ENCODE results near the gene ALDH1L2.
A peak's percentile ranks its signal among the peaks of the same experiment; 100 is the strongest.
"Not testable (repeated sequence)": the region's sequence is repeated elsewhere in the genome, so short reads cannot be mapped to it uniquely, and the experiment has no call there.

ALDH1L2 gene

DNA sequence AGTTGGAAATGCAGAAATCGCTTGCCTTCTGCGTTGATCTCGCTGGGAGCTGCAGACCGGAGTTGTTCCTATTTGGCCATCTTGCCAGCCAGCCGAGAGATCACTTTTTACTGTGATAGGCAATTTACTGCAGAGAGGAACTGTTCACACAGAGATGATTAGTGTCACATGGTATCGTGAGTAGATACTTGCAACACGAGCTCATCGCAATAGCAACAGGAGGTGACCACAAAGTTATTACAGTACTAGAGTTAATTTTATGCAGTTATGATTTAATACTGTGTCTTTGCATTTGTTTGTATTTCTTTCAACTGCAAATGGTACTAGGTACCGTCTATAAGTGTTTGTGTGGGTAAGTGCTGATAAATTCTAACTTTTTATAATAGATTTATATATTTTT is 70.4 kb downstream of the ALDH1L2 start:
- Histone ChIP-seq H3K27me3 (ENCODE audit: low read depth) (no peaks in the 10 kb centered on the region), H3K4me1 (peaks cover 3% of the 10 kb centered on the region), H3K36me3 (replicated peaks) (peaks cover 8% of the 10 kb centered on the region), H3K4me3 (no peak overlapping the region), H3K9me3 (no peaks in the 10 kb centered on the region)
- in situ Hi-C loops (cut with MboI; ENCODE audit: low sequenced_read_pairs), result no loop called here
- DNase-seq (ENCODE audit: low spot score in 2 of 2), result no peak

DNA sequence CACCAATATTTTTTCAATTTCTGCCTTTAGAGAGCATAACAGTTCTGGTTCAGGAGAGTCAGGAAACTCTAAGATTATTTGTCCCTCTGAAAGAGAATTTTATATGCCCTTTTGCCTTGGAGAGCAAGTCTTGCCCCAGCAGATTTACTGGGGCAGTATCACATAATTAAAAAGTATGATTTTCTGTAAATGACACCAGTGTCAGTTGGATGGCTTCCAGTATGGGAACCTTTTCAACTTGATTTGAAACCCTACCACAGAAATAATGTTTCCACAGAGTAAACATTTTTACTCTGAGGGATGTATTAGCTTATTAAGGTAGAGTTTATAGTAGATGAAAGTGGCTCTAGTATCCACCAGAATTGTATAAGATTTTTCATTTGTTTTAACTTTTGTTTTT is 82.8 kb downstream of the ALDH1L2 start:
- no peak for DNase-seq (ENCODE audit: low spot score in 2 of 2)
- in situ Hi-C loops (cut with MboI; ENCODE audit: low sequenced_read_pairs), result no loop called here

DNA sequence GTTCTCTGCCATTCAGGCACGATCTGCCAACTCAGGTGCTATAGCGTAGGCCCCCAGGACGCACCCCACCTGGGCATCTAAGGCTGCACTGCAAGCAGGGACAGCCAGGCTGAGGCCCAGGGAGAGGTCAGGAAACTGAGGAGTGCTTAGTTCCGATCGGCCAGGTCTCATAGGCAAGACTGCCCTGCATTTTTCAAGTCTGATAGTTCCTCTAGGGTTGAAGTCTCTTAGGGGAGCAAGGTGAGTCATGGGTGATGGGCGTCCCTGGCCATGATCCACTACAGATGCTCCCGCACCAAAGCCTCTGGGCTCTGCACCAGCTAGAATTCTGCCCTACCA is 84.9 kb downstream of the ALDH1L2 start:
- Histone ChIP-seq H3K27me3 (ENCODE audit: low read depth) (no peaks in the 10 kb centered on the region), H3K4me3 (no peak overlapping the region), H3K4me1 (no peaks in the 10 kb centered on the region), H3K9me3 (no peaks in the 10 kb centered on the region), H3K36me3 (replicated peaks) (peaks cover 76% of the 10 kb centered on the region)
- DNase-seq (ENCODE audit: low spot score in 2 of 2), result no peak
- in situ Hi-C loops (cut with MboI; ENCODE audit: low sequenced_read_pairs), result no loop called here

More for the DNA sequence above, 82.8 kb downstream of the ALDH1L2 start:
- Histone ChIP-seq H3K4me3 (no peak overlapping the region), H3K36me3 (replicated peaks) (peaks cover 76% of the 10 kb centered on the region), H3K27me3 (ENCODE audit: low read depth) (no peaks in the 10 kb centered on the region), H3K9me3 (no peaks in the 10 kb centered on the region), H3K4me1 (no peaks in the 10 kb centered on the region)

DNA sequence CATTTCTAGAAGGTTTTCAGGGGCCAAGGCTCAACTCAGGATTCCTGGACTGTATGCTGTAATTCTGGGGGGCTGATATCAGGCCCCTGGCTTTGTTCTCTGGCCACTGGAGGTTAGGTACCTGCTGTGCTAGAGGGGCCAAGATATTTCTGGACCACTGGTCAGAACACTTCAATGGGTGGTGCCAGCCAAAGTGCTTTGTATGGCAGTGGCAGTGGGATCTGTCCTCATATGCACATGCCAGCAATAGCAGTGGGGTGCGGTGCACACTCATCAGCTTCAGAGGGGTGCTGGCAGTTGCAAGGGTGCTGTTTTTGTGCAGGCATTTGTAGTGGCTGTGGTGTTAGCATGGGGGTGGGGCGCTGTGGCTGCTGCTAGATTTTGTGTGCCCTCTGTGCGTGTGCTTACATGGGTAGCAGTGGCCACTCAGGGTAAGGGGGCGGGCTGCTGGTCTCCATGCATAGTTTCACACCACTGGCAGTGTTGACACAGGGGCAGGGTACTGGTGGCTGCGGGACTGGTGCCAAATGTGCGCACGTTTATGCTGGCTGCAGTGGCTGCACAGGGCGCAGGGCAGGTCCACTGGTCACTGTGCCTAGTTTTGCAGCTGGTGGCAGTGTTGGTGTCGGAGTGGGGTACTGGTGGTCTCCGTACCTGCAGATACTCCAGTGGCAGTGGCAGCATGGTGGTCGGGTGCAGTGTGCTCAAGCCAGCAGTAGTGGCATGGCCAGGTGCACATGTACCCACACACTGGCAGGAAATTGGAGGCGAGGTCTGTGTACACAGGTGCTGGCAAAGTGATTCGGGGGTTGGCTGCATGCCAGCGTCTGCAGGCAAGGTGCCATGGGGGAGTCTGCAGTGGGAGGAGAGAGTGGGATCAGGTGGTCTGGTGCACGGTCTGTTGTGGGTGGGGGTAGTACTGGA is 85.6 kb downstream of the ALDH1L2 start:
- Histone ChIP-seq H3K9me3 (no peaks in the 10 kb centered on the region), H3K4me3 (no peak overlapping the region), H3K27me3 (ENCODE audit: low read depth) (no peaks in the 10 kb centered on the region), H3K36me3 (replicated peaks) (peaks cover 76% of the 10 kb centered on the region), H3K4me1 (no peaks in the 10 kb centered on the region)
- in situ Hi-C loops (cut with MboI; ENCODE audit: low sequenced_read_pairs), result no loop called here
- DNase-seq (ENCODE audit: low spot score in 2 of 2), result no peak

DNA sequence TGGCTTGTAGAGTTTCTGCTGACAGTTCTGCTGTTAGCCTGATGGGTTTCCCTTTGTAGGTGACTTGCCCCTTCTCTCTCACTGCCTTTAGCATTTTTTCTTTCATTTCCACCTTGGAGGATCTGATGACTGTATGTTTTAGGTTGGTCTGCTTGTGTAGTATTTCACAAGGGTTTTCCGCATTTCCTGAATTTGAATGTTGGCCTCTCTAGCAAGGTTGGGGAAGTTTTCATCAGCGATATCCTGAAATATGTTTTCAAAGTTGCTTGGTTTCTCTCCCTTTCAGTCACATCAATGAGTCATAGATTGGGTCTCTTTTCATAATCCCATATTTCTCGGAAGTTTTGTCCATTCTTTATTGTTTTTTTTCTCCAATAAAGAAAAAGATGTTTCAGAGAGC is 86.7 kb downstream of the ALDH1L2 start:
- no peak for DNase-seq (ENCODE audit: low spot score in 2 of 2)
- Histone ChIP-seq H3K27me3 (ENCODE audit: low read depth) (no peaks in the 10 kb centered on the region), H3K9me3 (no peaks in the 10 kb centered on the region), H3K4me3 (no peak overlapping the region), H3K36me3 (replicated peaks) (peaks cover 74% of the 10 kb centered on the region), H3K4me1 (no peaks in the 10 kb centered on the region)
- in situ Hi-C loops (cut with MboI; ENCODE audit: low sequenced_read_pairs), result no loop called here

DNA sequence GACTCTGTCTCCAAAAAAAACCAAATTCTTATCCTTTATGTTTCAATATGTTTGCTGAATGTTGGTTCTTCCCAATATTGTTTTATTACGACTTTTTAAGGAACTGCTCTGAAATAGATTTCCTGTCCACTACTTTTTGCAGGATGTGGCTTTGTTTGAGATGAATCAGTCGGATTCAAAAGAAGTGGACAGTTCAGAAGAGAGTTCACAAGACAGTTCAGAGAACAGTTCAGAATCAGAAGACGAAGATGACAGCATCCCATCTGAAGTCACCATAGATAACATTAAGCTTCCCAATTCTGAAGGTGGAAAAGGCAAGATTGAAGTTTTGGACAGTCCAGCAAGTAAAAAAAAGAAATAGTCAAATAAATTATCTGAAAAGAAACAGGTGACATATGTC is 89.9 kb downstream of the ALDH1L2 start:
- no peaks in the 10 kb centered on the region for H3K4me1 ChIP-seq
- no peak overlapping the region for H3K4me3 ChIP-seq
- no peaks in the 10 kb centered on the region for H3K9me3 ChIP-seq
- no peaks in the 10 kb centered on the region for H3K27me3 ChIP-seq (ENCODE audit: low read depth)
- in situ Hi-C loops (cut with MboI; ENCODE audit: low sequenced_read_pairs), result no loop called here
- H3K36me3 ChIP-seq (replicated peaks), result peaks cover 71% of the 10 kb centered on the region
- DNase-seq (ENCODE audit: low spot score in 2 of 2), result no peak

DNA sequence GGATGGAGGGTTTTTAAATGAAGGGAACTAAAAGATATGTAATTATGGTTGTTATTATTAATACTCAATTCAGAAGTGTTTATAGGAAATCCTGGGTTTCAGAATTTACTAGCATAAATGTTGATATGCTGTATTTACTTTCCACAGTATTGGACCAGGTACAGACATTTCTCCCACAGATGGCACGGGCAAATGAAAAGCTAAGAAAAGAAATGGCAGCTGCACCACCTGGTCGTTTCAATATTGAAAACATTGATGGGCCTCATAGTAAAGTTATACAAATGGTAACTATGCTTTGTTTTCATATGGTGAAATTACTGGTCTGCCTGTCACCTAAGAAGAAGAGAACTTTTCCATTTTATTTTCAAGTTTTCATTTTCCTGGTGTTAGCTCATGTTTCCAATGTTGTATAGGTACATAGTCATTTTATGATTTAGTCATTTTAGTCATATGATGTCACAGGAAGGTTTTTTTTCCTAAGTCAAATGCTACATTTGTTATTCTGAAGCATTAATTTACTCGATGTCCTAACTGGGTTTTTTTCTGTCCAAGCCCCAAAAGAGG is 92.6 kb downstream of the ALDH1L2 start:
- in situ Hi-C loops (cut with MboI; ENCODE audit: low sequenced_read_pairs), result no loop called here
- peaks cover 9% of the 10 kb centered on the region for H3K4me1 ChIP-seq

DNA sequence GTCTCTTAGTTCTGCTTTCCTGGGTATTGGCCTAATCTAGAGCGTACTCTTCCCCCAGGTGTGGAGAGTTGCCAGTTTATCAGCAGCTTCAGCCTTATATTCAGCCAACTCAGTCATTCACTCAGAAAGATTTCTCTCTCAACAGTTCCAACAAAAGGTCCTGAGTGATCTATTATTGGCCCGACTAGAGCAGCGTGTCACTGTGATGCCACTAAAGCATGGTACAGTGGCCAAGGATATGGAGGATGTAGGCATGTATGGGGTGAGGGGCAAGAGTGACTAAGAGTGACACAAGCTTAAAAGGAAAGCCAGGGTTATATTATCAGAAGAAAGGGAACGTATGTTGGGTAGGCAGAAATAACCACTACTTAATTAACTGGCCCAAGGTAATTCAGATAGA is 93.3 kb downstream of the ALDH1L2 start:
- no peak for DNase-seq (ENCODE audit: low spot score in 2 of 2)
- Histone ChIP-seq H3K36me3 (replicated peaks) (peaks cover 62% of the 10 kb centered on the region), H3K27me3 (ENCODE audit: low read depth) (no peaks in the 10 kb centered on the region), H3K4me3 (no peak overlapping the region), H3K9me3 (no peaks in the 10 kb centered on the region), H3K4me1 (peaks cover 9% of the 10 kb centered on the region)
- in situ Hi-C loops (cut with MboI; ENCODE audit: low sequenced_read_pairs), result no loop called here

More for the DNA sequence above, 92.6 kb downstream of the ALDH1L2 start:
- Histone ChIP-seq H3K9me3 (no peaks in the 10 kb centered on the region), H3K27me3 (ENCODE audit: low read depth) (no peaks in the 10 kb centered on the region), H3K4me3 (no peak overlapping the region), H3K36me3 (replicated peaks) (peaks cover 66% of the 10 kb centered on the region)
- DNase-seq (ENCODE audit: low spot score in 2 of 2), result no peak

DNA sequence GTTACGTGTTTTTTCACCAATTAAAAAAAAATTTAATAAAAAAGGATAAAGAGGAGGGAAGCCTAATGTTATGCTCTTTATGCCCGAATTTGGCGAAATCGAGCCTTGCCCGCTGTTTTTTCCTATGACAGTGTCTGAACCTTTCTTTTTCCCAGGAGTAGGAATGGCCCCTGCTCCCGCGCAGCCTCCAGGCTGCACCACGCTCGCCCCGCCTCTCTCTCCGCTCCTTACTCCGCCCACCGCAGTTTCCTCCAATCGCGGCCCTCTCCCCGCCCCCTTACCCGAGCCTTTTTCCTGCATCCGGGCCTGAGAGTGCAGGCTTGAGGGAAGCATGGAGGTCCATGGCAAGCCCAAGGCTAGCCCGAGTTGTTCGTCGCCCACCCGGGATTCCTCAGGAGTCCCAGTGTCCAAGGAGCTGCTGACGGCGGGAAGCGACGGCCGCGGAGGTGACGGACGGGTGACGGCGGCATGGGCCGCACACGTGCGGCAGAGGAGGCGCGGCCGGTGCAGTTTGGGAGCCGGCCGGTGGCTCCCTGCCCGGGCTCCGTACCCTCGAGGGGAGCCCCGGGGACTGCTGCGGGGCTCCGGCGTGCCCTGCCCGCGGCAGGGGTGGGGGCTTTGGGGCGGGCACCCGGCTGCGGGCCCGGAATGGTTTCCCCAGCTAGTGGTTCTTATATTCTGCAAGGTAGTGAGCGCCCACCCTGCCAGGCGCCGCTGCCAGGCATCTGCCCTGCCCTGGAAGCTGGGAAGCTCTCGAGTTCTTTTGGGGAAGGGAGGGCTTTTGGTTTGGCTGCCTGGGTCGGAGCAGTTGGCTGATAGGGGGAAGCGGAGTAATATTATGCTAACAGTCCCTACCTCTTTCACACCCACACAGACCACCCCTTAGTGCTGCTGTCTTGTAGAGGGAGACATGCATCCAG is 98.0 kb downstream of the ALDH1L2 start, which contains the start of gene NOPCHAP1:
NOPCHAP1 (plus strand) TSS at position 295 of the 920 bp plus-strand sequence; CDS start at position 332, 37 bp downstream.
- no peaks in the 10 kb centered on the region for H3K9me3 ChIP-seq
- in situ Hi-C loops (cut with MboI; ENCODE audit: low sequenced_read_pairs), result no loop called here
- no peaks in the 10 kb centered on the region for H3K27me3 ChIP-seq (ENCODE audit: low read depth)

DNA sequence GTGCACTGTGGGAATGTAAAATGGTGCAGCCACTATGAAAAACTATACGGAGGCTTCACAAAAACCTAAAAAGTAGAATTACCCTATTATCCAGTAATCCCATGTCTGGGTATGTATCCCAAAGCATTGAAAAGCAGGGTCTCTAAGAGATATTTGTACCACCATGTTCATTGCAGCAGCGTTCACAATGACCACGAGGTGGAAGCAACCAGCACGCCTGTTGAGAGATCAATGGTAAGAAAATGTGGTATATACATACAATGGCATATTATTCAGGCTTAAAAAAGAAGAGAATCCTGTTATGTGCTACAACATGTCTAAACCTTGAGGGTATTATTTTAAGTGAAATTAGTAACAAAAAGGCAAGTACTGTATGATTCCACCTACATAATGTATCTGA is 99.1 kb downstream of the ALDH1L2 start:
- Histone ChIP-seq H3K36me3 (replicated peaks) (peaks cover 19% of the 10 kb centered on the region), H3K9me3 (no peaks in the 10 kb centered on the region), H3K4me3 (no peak overlapping the region), H3K4me1 (peaks cover 12% of the 10 kb centered on the region), H3K27me3 (ENCODE audit: low read depth) (no peaks in the 10 kb centered on the region)
- in situ Hi-C loops (cut with MboI; ENCODE audit: low sequenced_read_pairs), result no loop called here
- DNase-seq (ENCODE audit: low spot score in 2 of 2), result no peak

More for the DNA sequence above, 98.0 kb downstream of the ALDH1L2 start, which contains the start of gene NOPCHAP1:
- peaks cover 12% of the 10 kb centered on the region for H3K4me1 ChIP-seq
- DNase-seq (ENCODE audit: low spot score in 2 of 2), result peak; percentile 92 to 98
- peaks cover 28% of the 10 kb centered on the region for H3K36me3 ChIP-seq (replicated peaks)
- peak within 1 kb of the TSS; percentile 75 for H3K4me3 ChIP-seq

DNA sequence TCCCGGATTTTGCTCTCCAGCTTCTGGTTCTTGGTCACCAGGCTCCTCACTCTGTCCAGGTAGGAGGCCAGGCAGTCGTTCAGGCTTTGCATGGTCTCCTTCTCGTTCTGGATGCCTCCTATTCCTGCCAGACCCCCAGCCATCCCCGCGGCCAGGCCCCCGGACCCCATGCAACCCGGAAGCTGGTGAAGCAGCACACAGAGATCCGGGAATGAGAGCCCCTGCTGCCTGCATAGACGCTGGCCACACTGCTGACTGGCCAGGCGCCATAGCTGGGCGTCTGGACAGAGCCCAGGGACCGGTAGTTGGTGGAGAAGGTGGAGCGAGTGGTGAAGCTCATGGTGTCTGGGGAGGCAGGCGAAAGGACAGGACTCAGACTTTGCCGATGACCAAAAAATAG is 106.6 kb downstream of the ALDH1L2 start:
- H3K36me3 ChIP-seq (replicated peaks); H3K4me1 ChIP-seq; H3K27me3 ChIP-seq (ENCODE audit: low read depth); DNase-seq (ENCODE audit: low spot score in 2 of 2); H3K4me3 ChIP-seq; in situ Hi-C loops (cut with MboI; ENCODE audit: low sequenced_read_pairs); H3K9me3 ChIP-seq: not testable (repeated sequence)

DNA sequence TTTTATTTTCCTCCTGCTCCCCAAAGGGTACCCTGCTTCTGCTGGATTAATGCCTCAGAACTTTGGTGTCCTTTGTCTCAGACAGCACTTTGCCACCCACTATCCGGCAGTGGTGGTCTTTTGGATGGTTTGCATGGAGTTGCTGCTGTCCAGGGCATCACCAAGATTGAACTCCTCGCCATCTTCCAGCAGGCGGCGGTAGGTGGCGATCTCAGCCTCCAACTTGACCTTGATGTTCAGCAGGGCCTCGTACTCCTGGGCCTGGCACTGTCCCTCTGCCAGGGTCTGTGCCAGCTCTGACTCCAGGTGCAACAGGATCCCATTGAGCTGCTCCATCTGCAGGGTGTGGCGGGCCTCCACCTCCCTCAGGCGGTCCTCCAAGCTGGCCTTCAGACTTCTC is 107.6 kb downstream of the ALDH1L2 start:
- no peaks in the 10 kb centered on the region for H3K4me1 ChIP-seq
- DNase-seq (ENCODE audit: low spot score in 2 of 2), result no peak
- no peaks in the 10 kb centered on the region for H3K9me3 ChIP-seq
- in situ Hi-C loops (cut with MboI; ENCODE audit: low sequenced_read_pairs), result no loop called here
- no peak overlapping the region for H3K4me3 ChIP-seq
- H3K27me3 ChIP-seq (ENCODE audit: low read depth), result no peaks in the 10 kb centered on the region
- no peaks in the 10 kb centered on the region for H3K36me3 ChIP-seq (replicated peaks)

DNA sequence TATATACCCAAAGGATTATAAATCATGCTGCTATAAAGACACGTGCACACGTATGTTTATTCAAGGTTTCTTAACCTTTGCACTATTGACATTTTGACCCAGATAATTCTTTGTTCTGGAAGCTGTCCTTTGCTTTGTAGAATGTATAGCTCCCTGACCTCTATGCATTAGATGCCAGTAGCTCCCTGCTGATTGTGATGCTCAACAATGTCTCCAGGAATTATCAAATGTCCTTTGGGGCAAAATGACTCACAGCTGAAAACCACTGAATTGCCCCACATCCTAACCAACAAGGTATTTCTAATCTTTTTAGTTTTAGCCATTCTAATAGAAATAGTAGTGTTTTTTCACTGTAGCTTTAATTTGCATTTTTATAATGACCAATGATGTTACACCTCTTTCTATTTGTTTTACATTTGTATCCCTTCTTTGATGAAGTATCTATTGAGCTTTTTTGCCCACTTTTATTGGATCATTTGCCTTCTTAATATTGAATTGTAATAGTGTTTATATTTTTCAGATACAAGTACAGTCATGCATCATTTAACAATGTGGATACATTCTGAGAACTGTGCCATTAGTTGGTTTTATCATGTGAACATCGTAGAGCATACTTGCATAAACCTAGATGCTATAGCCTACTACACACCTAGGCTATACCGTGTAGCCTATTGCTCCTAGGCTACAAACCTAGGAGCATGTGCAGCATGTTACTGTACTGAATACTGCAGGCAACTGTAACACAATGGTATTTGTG is 108.5 kb downstream of the ALDH1L2 start:
- no peak for DNase-seq (ENCODE audit: low spot score in 2 of 2)
- in situ Hi-C loops (cut with MboI; ENCODE audit: low sequenced_read_pairs), result no loop called here
- H3K9me3 ChIP-seq, result no peaks in the 10 kb centered on the region
- H3K27me3 ChIP-seq (ENCODE audit: low read depth), result no peaks in the 10 kb centered on the region
- no peak overlapping the region for H3K4me3 ChIP-seq
- H3K36me3 ChIP-seq (replicated peaks), result no peaks in the 10 kb centered on the region
- no peaks in the 10 kb centered on the region for H3K4me1 ChIP-seq

Data from HAP-1 (cell line).